Endometrial microvascular endothelial cells (primary cell): ENCODE results near the gene KCNJ4. TPM values are rescaled to one million over a fixed set of nuclear protein-coding genes. Genes with fewer than 3 reads are reported as not detected.

Source experiments
- in situ Hi-C: cut with HindIII; loops from 2 replicates; pipeline ENCODE4 v1.10.0; 2017; ENCODE audit warnings: low sequenced_read_pairs, low pct_unique_long_range_greater_than_20kb; ENCODE audit errors: inconsistent ontology term
- total RNA-seq: library from RNA; depleted of rRNA; stranded (reverse); fragments of >200 nt; gene quantifications from one replicate; pipeline ENCODE4 v1.2.3, GENCODE V29; 2015; ENCODE audit errors: inconsistent ontology term

Gene KCNJ4
- not detected for total RNA-seq

- in situ Hi-C loops = no loop called here
These were observed at the start of gene KCNJ4 for GRCh38 chr22:38455076-38455529. Gene KCNJ4, minus strand, starts transcription at chr22:38455199. Its CDS starts 27,067 bp downstream, at chr22:38428132.

GRCh38 chr22:38503021-38503420 is 48.0 kb upstream of the KCNJ4 start:
- in situ Hi-C loops = no loop called here

GRCh38 chr22:38501797-38502672 is 47.0 kb upstream of the KCNJ4 start:
- in situ Hi-C loops = no loop called here

GRCh38 chr22:38497869-38498268 is 42.9 kb upstream of the KCNJ4 start:
- in situ Hi-C loops = no loop called here

- in situ Hi-C loops = no loop called here
These were observed 39.9 kb upstream of the KCNJ4 start for GRCh38 chr22:38494939-38495338.

- in situ Hi-C loops = no loop called here
These were observed 39.5 kb upstream of the KCNJ4 start for GRCh38 chr22:38494498-38494897.

- in situ Hi-C loops = no loop called here
These were observed 36.8 kb upstream of the KCNJ4 start for GRCh38 chr22:38491707-38492348.

- in situ Hi-C loops = no loop called here
These were observed 35.9 kb upstream of the KCNJ4 start for GRCh38 chr22:38490915-38491314.

GRCh38 chr22:38490475-38490874 is 35.5 kb upstream of the KCNJ4 start:
- in situ Hi-C loops = no loop called here

- in situ Hi-C loops = no loop called here
These were observed 34.7 kb upstream of the KCNJ4 start for GRCh38 chr22:38489561-38490145.

- in situ Hi-C loops = no loop called here
These were observed 34.1 kb upstream of the KCNJ4 start for GRCh38 chr22:38489142-38489541.

- in situ Hi-C loops = no loop called here
These were observed 32.9 kb upstream of the KCNJ4 start for GRCh38 chr22:38487946-38488345.

- in situ Hi-C loops = no loop called here
These were observed 30.8 kb upstream of the KCNJ4 start for GRCh38 chr22:38485783-38486182.

GRCh38 chr22:38484244-38484643 is 29.2 kb upstream of the KCNJ4 start:
- in situ Hi-C loops = no loop called here

- in situ Hi-C loops = no loop called here
These were observed 27.8 kb upstream of the KCNJ4 start for GRCh38 chr22:38482662-38483308.

- in situ Hi-C loops = no loop called here
These were observed 26.9 kb upstream of the KCNJ4 start for GRCh38 chr22:38481871-38482332.

GRCh38 chr22:38481162-38481870 is 26.3 kb upstream of the KCNJ4 start:
- in situ Hi-C loops = no loop called here

GRCh38 chr22:38479096-38479837 is 24.3 kb upstream of the KCNJ4 start:
- in situ Hi-C loops = no loop called here
